Mucosa of gallbladder (tissue), 1 donor: Measurements from ENCODE around the gene FARP2. TPM values are rescaled to one million over a fixed set of nuclear protein-coding genes. Genes with fewer than 3 reads are reported as not detected.
"Not testable (repeated sequence)": the region's sequence is repeated elsewhere in the genome, so short reads cannot be mapped to it uniquely, and the experiment has no call there.

Source experiments
- DNase-seq: peaks from one replicate; pipeline ENCODE4 v3.0.0-alpha.2; 2020; ENCODE audit warnings: low spot score
- total RNA-seq: library from RNA; stranded (reverse); gene quantifications from one replicate; pipeline ENCODE4 v1.2.1, GENCODE V29; 2021
- donor health status: DM: no; HTN: no; CAD: no.

The FARP2 gene
- total RNA-seq, 1 donor from 2014 or later = 68.8 TPM

DNA sequence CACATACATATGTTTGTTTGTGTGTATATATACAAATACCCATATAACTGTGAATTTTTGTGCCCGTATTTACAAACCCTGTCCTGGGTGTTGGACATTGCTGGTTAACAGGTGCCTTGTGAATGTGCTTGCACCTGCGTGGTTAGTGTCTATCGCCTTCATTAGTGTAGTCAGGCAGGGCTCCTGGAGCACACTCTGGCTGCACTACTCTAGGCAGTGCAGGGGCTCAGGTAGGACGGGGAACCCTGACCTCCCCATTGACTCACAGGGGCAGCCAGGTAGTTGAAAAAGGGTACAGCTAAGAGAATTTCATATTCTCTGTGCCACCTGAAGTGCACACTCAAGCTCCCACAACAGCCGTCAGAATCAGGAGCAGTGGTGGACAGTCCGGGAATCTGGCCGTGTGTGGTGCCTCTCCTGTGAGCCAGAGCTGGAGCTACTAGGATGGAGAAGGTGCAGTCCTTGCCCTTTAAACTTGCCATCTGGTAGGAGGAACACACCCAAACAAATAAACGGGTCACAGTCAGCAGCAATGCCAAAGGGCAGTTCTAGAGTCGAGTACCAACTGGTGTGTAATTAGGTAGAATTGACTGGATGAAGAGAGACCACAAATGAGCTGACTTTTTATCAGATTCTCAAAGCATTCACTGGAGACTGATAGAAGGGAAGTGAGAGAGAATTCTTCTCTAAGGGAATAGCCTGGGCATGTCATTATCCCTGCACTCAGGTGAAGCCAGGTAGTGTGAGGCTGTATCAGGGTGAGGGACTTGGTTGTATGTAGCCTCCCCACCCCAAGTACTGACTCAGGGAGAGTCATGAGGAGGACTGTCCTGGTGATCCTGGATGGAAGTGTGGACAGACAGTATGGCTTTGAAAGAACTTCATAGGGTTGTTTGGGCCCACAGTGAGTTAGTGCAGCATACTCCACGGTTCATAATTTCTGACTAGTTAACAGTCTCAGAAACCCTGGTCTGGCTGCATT lies 44.1 kb downstream of the FARP2 start:
- peak; percentile 29 for DNase-seq

DNA sequence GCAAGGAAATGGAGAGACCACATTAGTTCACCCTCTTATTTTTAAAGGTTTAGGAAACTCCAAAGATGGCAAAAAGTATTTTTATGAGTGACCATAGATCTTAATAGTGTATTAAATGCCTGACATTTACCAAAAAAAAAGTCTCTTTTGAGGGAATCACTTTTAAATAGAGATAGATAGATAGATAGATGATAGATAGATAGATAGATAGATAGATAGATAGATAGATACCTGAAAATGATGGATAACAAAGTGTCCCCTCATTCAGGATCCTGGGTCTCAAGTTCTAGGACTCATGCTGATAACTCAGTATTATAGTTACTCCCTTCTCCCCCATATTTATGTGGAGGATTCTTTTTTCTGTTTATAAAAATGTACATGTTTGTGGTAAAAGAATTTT lies 52.8 kb downstream of the FARP2 start:
- no peak for DNase-seq

DNA sequence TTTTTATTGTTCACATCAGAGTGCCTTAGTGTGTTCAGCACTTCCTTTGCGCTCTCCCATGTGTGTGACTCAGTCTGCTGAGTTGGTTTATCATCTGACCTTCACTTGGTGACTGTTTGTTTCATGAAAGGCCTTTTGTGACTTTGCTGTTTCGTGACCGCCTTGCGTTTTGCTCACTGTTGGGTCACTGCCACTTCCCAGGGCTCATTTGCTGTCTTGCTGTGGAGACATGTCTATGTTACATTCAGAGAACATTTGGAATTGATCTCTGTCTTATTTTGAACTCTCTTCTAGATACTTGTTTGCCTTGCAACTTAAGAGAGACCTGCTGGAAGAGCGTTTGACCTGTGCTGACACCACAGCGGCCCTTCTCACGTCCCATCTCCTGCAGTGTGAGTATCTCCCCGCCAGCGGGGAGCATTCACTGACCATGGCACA lies 54.7 kb downstream of the FARP2 start:
- DNase-seq = no peak

DNA sequence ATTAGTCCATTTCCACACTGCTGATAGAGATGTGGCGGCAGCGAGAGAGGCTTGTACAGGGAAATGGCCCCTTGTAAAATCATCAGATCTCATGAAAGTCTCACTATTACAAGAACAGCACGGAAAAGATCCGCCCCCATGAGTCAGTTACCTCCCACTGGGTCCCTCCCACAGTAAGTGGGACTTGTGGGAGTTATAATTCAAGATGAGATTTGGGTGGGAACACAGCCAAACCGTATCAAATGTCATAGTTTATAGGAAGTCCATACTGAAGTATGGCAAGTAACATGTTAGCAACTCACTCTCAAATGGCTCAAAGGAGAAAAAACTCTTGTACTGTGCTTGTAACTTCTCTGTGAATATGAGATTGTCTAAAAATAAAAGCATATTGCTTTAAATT lies 56.1 kb downstream of the FARP2 start:
- DNase-seq = no peak

DNA sequence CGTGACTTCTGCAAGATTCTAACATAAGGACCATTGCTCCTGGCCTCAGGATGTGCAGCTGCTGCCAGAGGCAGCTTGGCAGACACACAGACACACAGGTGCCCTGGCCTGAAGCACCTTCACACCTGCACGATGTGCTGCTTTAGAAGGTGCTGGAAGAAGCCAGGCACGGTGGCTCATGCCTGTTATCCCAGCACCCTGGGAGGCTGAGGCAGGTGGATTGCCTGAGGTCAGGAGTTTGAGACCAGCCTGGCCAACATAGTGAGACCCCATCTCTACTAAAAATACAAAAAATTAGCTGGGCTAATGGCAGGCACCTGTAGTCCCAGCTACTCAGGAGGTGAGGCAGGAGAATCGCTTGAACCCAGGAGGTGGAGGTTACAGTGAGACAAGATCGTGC lies 57.4 kb downstream of the FARP2 start:
- DNase-seq = not testable (repeated sequence)

DNA sequence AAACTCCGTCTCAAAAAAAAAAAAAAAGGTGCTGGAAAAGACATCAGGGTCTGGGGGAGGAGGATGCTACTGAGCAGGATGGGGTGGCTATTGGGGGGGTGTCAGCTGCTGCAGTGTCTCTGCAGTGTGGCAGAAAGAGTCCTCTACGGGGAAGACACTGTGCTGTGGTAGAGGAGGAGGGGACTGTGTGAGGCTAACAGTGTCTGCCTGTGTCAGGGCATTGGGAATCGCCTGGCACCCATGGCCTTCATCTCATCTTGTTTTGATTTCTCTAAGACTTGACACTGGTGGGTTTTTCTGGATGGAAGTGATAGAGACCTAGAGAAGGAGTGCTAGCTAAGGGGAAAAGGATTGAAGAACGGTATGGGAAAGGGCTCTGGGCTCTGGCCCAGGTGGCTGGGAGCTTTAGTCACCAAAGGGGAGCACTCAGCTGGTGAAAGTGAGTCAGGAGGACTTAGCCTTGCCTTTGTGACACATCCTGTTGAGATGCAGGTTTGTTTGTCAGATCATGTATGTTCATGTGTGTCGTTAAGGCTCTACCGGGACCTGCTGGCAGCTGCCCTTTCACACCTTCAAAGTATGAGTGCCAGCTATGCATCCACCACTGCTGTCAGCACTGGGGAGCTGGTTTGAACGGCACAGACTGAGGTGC lies 58.0 kb downstream of the FARP2 start:
- no peak for DNase-seq

DNA sequence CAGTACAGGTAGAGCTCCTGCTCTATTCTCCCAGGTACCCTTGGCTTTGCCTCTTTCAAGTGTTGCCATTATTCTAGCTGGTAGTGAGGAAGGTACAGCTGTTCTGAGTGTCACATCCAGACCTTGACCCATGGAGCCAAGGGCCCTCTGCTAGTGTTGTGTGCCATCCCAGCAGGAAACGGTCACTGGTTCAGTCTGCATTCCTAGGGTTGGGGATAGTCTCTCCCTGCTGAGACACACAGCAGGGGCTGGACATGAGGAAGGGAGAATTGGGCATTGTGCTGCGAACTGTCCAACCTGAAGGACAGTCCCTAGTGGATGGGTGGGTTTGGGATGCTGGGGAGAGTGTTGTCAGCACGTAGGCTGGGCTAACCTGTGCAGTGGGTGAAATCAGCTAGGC lies 59.1 kb downstream of the FARP2 start:
- no peak for DNase-seq

DNA sequence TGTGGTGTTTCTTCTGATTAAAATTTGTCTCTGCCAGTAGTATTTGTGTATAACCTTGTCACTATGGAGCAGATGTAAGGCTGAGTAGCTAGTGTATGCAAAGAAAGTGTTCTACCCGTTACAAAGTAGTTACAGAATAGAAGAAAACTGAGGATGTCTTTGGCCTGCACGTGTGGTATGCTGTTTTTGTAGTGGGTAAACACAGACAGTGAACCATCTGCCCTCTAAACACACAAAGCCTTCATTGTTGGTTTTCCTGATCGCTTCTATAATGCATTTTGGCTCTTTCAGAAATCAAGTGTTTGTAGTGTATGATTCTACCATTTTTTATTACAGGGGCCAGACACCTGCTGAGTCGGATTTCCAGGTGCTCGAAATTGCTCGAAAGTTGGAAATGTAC lies 61.5 kb downstream of the FARP2 start:
- DNase-seq = no peak

DNA sequence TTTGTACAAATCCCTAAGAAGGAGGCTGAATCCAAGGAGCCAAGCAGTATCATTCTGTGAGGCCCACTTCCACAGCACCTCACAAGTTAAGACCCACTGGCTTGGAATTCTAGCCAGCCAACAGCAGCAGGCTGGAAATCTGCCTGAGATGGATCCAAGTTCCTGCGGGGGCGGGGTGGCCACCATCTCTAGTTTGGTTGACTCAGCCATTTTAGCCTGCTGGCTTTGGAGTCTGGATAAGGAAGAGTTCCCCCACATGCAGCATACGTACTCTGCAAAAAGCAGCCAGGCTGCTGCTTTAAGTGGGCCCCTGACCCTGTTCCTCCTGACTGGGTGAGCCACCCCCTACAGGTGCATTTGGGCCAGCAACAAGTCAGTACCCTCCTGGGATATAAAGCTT lies 65.2 kb downstream of the FARP2 start:
- no peak for DNase-seq

DNA sequence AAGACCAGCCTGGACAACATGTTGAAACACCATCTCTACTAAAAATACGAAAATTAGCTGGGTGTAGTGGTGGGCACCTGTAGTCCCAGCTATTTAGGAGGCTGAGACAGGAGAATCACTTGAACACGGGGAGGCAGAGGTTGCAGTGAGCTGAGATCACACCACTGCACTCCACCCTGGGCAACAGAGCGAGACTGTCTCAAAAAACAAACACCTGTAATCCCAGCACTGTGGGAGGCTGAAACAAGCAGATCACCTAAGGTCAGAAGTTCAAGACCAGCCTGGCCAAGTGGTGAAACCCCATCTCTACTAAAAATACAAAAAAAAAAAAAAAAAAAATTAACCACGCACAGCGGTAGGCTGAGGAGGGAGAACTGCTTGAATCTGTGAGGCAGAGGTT lies 65.9 kb downstream of the FARP2 start:
- DNase-seq = not testable (repeated sequence)

DNA sequence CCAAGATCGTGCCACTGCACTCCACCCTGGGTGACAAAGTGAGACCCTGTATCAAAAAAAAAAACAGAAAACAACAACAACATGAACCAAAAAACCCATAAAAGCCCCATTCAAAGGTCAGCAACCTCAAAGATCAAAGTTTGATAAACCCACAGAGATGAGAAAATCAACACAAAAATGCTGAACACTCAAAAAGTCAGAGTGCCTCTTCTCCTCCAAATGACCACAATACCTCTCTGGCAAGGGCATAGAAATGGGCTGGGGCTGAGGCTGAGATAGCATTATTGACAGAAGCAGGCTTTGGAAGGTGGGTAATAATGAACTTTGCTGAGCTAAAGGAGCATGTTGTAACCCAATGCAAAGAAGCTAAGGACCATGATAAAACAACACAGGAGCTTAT lies 66.3 kb downstream of the FARP2 start:
- no peak for DNase-seq

DNA sequence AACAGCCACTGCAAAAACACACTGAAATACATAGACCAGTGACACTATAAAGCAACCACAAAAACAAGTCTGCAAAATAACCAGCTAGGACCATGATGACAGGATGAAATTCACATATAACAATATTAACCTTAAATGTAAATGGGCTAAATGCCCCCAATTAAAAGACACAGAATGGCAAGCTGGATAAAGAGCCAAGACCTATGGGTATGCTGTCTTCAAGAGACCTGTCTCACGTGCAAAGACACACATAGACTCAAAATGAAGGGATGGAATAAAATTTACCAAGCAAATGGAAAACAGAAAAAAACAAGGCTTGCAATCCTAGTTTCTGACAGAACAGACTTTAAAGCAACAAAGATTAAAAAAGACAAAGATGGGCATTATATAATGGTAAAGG lies 67.4 kb downstream of the FARP2 start:
- not testable (repeated sequence) for DNase-seq

DNA sequence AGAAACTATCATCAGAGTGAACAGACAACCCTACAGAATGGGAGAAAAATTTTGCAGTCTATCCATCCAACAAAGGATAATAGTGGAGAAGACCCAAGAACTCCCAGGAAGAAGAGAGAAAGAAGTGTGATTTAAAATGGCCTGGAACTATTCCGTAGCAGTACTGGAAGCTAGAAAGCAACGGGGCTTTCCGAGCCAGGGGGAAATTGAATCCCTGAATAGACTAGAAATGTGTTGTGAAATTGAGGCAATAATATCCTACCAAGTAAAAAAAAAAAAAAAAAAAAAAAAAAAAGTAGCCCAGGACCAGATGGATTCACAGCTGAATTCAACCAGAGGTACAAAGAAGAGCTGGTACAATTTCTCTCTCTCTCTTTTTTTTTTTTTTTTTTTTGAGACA lies 69.3 kb downstream of the FARP2 start:
- DNase-seq = no peak

DNA sequence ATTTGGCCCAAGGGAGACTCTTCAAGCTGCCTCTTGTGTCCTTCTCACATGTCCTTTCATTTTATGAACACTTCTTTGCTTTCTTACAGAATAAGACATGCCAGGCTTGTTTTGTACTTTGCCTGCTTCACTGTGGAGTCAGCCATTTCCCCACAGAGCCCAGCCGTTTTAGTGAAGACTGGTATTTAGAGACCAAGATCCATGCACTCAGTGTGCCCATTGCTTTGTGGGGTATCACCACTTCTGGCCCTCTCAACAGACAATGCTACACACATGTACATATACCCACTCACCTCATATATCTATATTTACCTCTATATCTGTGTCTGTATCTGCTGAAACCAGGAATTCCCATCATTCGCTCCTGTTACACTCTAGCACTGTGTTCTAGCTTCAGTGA lies 74.1 kb downstream of the FARP2 start:
- DNase-seq = no peak

DNA sequence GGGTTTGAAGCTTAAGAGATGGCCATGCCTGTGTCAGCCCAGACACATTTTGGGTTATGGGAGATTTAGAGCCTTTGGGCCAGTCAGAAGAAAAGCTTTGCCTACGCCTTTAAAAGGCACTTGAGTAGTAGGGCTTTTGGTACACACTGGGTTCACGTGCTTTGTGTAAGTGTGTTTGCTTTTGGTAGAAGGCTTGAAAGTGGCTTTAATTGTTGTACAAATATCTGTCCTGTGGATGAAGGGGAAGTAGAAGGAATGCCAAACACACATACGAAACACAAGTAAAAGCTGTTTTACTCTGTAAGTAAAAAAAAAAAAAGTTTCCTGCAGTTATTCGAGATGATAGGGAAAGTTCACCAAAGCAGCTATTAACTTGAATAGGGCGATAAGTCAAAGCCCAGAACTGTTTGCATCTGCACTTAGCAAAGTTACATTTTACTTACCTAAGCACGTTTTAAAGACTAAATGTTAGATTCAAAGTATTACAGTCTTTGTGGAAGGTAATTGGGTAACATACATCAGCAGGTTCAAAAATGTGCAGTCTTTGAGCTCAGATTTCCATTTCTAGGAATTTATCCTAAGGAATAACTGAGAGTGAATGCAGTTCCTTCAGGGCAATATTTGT lies 76.9 kb downstream of the FARP2 start:
- no peak for DNase-seq

DNA sequence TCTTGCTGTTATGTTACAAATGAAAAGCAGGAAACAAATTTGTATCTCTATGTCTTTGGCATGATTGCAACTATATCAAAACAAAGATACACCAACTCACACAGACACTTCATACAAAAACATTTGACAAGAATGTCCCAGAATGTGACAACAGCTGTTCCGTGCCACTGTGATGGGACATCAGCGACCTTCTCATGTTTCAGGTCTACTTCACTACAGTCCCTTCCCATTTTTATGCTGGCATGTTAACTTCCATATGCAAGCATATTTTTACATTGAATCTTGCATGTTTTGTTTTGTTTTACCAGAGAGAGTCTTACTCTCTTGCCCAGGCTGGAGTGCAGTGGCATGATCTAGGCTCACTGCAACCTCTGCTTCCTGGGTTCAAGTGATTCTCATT lies 81.1 kb downstream of the FARP2 start:
- DNase-seq = no peak

DNA sequence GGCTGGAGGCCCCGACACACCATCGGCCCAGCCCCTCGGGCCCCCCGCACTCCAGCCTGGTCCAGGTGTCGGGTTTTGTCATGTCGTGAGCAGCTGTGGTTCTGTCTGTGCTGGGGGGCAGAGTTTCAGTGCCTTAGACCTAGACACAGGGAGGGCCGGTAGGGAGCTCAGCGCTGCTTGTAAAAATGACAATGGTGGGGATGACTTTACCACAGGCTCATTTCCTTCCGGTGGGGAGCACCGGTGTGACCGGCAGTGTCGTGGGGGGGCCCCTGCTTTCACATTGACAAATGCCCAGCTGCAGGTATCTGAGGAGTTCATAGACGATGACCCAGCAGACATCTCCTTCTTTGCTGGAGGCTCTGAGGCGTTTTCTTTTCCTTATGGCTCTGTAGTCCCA lies 85.4 kb downstream of the FARP2 start:
- DNase-seq = no peak

DNA sequence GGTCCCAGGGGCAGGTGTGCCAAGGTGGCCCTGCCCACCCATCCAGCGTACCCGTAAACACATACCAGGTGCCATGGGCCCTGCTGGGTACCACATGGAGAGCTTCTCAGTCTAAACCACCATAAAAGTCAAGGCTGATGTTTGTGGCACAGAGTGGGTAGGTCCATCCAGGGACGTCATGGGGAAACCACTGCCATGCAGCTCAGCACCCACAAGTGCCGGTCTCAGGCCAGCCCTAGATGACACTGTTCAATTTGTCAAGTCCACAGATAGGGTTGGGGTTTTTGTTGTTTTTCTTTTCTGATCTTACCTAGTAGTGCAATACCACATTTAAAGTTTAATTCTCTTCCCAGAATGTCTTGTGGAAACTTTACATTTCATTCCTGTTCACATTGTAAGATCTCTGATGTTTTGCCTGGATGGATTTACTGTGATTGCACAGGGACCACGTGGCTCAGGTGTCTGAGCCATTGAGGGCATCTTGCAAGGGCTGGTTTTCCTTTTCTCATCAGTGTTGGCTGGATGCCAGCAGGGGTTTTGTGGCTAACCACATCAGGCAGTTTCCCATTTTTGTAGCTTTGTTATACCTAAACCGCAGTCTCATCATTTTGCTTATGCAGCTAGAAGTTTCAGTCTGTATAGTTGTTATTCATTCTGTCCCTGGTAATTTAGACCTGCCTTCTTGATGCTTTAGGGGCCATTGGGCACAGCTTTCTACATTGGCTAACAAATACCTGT lies 87.6 kb downstream of the FARP2 start:
- peak; percentile 63 for DNase-seq

DNA sequence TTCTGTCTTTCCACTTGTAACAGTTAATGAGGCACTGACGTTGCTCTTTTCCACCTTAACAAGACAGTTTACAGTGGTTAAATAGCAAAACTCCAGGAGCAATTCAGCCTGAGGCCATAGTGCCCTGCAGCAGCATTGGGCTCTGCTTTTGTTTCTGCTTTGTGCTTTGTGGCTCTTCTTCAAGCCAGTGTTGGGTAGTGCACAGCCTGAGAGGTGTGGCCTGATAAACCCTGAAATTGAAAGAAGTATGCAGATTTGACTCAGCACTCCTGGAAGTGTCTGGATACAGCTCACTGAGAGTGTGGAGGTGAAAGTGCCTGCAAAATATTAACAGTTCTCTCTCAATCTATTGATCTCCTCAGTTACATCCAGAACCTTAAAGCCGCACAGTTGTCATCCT lies 89.3 kb downstream of the FARP2 start:
- peak; percentile 41 for DNase-seq

DNA sequence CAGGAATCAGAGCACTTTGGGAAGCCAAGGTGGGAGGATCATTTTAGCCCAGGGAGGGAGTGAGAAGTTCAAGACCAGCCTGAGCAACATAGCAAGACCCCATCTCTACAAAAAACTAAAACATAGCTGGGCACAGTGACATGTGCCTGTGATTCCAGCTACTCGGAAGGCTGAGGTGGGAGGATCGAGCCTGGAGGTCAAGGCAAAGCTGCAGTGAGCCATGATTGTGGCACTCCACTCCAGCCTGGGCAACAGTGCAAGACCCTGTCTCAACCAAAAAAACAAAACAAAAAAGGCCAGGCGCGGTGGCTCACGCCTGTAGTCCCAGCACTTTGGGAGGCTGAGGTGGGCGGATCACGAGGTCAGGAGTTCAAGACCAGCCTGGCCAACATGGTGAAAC lies 94.0 kb downstream of the FARP2 start:
- DNase-seq = not testable (repeated sequence)

DNA sequence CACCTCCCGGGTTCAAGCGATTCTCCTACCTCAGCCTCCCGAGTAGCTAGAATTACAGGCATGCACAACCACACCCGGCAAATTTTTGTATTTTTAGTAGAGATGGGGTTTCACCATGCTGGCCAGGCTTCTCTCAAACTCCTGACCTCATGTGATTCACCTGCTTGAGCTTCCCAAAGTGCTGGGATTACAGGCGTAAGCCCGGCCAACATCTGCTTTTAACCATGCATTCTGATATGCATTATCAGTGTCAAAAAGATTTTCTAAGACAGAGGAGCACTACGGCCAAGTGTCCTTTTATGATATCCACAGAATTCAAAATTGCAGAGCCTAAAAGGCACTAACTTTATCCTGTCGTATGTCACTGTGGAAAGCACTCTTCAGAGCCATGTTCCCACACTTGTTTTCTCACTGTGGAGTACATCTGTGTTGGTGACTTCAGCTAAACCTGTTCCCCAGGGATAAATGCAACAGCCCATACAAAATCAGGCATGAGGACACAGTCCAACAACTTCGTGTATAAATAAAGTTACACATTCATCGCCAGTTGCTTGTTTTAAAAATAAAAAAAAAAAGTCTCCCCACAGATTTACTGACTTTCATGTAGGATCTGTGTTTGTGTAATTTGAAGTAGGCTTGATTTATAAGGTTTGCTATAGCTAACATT lies 95.9 kb downstream of the FARP2 start:
- no peak for DNase-seq
